Measurements from ENCODE around the gene MED16. TPM values are rescaled to one million over a fixed set of nuclear protein-coding genes. Genes with fewer than 3 reads are reported as not detected.

Gene MED16
- total and polyA plus RNA-seq, 2 of the 4 experiments (the other 2 are of a cell fraction): 8.1 to 40.2 TPM

- POLR2A ChIA-PET (ENCODE audit: unreplicated experiment): no interaction called here
- H4K20me1 ChIP-seq (ENCODE audit: insufficient read depth, low read length): peaks cover 47% of the 10 kb centered on the region
Measured at GRCh38 chr19:900302-901111, 7.5 kb upstream of the MED16 start.

More at GRCh38 chr19:900302-901111, 7.5 kb upstream of the MED16 start:
- no peak overlapping the region for H2AFZ ChIP-seq (replicated peaks; ENCODE audit: low read length, poor library complexity)
- H3K56ac ChIP-seq (ENCODE audit: extremely low read depth, insufficient read depth, low read length): no peak overlapping the region
- DNase-seq: no peak
- H2AK9ac ChIP-seq (replicated peaks; ENCODE audit: low read depth, low read length, poor library complexity): peak overlapping the region; percentile 28
- H2BK120ac ChIP-seq (ENCODE audit: low read depth, low read length): no peak overlapping the region
- H2AK5ac ChIP-seq (ENCODE audit: low read depth, low read length): no peak overlapping the region
- no TSS peak for BruUV-seq (replicated peaks)
- WGBS, 2 experiments (ENCODE audit: extremely low coverage in 2 of 2, insufficient read length in 1 of 2): 94% methylated on average over 13 of the region's 30 CpGs; no CpG with 5 or more reads in 1 of the 2 experiments
- in situ Hi-C loops (cut with MboI; ENCODE audit: low sequenced_read_pairs) (no loop called here), intact Hi-C loops (cut with micrococcal nuclease) (no loop called here), dilution Hi-C loops (cut with HindIII; ENCODE audit: low sequenced_read_pairs, unreplicated experiment) (no loop called here)
- H3K36me3 ChIP-seq (ENCODE audit: control insufficient read depth, insufficient read depth, low read length): peaks cover 27% of the 10 kb centered on the region; the same call in 1 of the 2 replicates
- no peaks in the 10 kb centered on the region for H3K9me3 ChIP-seq (ENCODE audit: control insufficient read depth, insufficient read depth, low read length)
- H4K91ac ChIP-seq (ENCODE audit: insufficient read depth, low read depth, low read length): no peak overlapping the region
- TF ChIP-seq POLR2A (IDR thresholded peaks at IDR 0.05; ENCODE audit: low read depth, low read length) (no peak), MAFK (IDR thresholded peaks at IDR 0.05; ENCODE audit: low read depth, low read length) (no peak), CEBPB (IDR thresholded peaks at IDR 0.05; ENCODE audit: low read depth, low read length) (no peak), CHD1 (IDR thresholded peaks at IDR 0.05; ENCODE audit: low read depth, low read length) (no peak), RCOR1 (IDR thresholded peaks at IDR 0.05; ENCODE audit: insufficient replicate concordance, low read length) (no peak)
- H4K5ac ChIP-seq (ENCODE audit: low read depth, low read length): no peak overlapping the region
- no peak overlapping the region for H3K4me3 ChIP-seq (ENCODE audit: insufficient read depth, low read depth, low read length)
- H3K23ac ChIP-seq (ENCODE audit: low read depth, low read length): no peak overlapping the region
- no peak overlapping the region for H3K4ac ChIP-seq (ENCODE audit: low read depth, low read length)
- CTCF ChIA-PET: no interaction called here
- no peak overlapping the region for H3K9ac ChIP-seq (ENCODE audit: low read depth, low read length)
- H2BK20ac ChIP-seq (ENCODE audit: low read depth, low read length): no peak overlapping the region
- H3K9me1 ChIP-seq (ENCODE audit: insufficient read depth, low read length): peaks cover under 1% of the 10 kb centered on the region; the same call in 1 of the 2 replicates
- no peak overlapping the region for H4K8ac ChIP-seq (ENCODE audit: low read depth in 2 of 2, low read length in 2 of 2)
- peaks cover 10 to 43% of the 10 kb centered on the region in 2 experiments for H3K79me1 ChIP-seq (ENCODE audit: low read depth in 1 of 2, low read length in 2 of 2)
- no peak overlapping the region for H2BK15ac ChIP-seq (ENCODE audit: low read depth, low read length)
- peak; percentile 46 for ATAC-seq (ENCODE audit: low read depth)
- H3K14ac ChIP-seq (replicated peaks; ENCODE audit: low read depth, low read length): no peak overlapping the region
- H2BK5ac ChIP-seq (ENCODE audit: low read depth, low read length, poor library complexity, severe bottlenecking): no peak overlapping the region
- H3K4me2 ChIP-seq (ENCODE audit: low read depth, low read length): no peak overlapping the region
- H3K4me1 ChIP-seq (ENCODE audit: control insufficient read depth, insufficient read depth, low read length): peaks cover 2% of the 10 kb centered on the region; the same call in 1 of the 2 replicates
- no peak overlapping the region for H3K27ac ChIP-seq (ENCODE audit: insufficient read depth, low read length)
- H3K18ac ChIP-seq (ENCODE audit: low read depth, low read length): no peak overlapping the region
- no peaks in the 10 kb centered on the region for H3K27me3 ChIP-seq (ENCODE audit: control insufficient read depth, insufficient read depth, low read length)

Data from IMR-90 (cell line).